GM12872 (cell line): ENCODE data around the gene THSD7B.

Source experiments
- CTCF ChIP-seq: IDR thresholded peaks from 3 replicates; pipeline ENCODE4 v1.5.1; 2011; ENCODE audit warnings: low read depth, mild to moderate bottlenecking, low read length, moderate library complexity; ENCODE audit not compliant: insufficient read depth

Gene THSD7B

GRCh38 chr2:137194111-137194510, 428.8 kb downstream of the THSD7B start:
- no peak for TF ChIP-seq CTCF

GRCh38 chr2:137199751-137200150, 434.4 kb downstream of the THSD7B start:
- TF ChIP-seq CTCF = no peak

- no peak for TF ChIP-seq CTCF
These were observed 437.0 kb downstream of the THSD7B start for GRCh38 chr2:137202318-137202717.

- no peak for TF ChIP-seq CTCF
These were observed 440.0 kb downstream of the THSD7B start for GRCh38 chr2:137205324-137205723.

GRCh38 chr2:137206069-137206468, 440.7 kb downstream of the THSD7B start:
- TF ChIP-seq CTCF = no peak

- no peak for TF ChIP-seq CTCF
These were observed 441.7 kb downstream of the THSD7B start for GRCh38 chr2:137207030-137207429.

- no peak for TF ChIP-seq CTCF
These were observed 443.1 kb downstream of the THSD7B start for GRCh38 chr2:137208431-137208891.

GRCh38 chr2:137210039-137210438, 444.7 kb downstream of the THSD7B start:
- no peak for TF ChIP-seq CTCF
